GM21723 (cell line): ENCODE data around the gene FN3KRP.

ENCODE experiments used
- ATAC-seq: cut with Tn5 transposase; IDR thresholded peaks from one replicate; pipeline ENCODE4 v1.9.1; 2021; ENCODE audit warnings: mild to moderate bottlenecking, moderate library complexity; ENCODE audit not compliant: unreplicated experiment

FN3KRP gene

DNA sequence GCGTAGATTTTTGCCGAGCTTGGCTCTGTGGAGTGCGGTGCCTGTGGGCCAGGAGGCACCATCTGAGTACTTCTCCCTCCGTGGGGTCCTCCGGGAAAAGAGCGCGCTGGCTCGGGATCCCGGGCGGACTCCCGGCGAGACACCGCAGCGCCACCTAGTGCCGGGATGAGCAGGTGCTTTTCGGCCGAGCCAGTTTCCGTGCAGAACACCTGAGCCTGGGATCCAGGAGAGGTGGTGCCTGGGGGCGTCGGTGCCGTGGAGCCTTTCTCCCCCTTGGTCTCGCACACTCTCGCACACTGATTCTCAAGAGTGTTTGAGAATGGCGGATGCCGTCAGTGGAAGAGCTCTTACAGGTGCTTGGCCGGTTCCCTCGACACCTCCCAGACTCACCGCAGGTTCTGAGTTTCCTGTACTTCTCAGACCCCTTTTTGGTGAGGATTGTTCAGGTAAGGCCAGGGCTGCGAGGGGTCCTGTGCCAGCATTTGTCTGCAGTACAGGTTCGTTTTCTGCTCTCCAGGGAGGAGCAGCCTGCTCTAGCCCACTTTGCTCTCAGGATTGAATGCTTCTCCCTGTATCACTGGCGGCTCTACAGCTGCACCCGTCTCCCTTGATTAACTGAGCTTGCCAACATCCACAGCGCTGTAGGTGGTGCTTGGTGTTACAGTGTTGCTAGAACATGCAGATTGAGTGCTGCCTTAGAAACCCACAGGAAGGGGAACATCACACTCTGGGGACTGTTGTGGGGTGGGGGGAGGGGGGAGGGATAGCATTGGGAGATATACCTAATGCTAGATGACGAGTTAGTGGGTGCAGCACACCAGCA is 58.7 kb downstream of the FN3KRP start:
- no peak for ATAC-seq

GRCh38 chr17:82776454-82776853 is 59.9 kb downstream of the FN3KRP start:
- no peak for ATAC-seq
